Measurements from ENCODE around the gene KLHL11. TPM values are rescaled to one million over a fixed set of nuclear protein-coding genes. Genes with fewer than 3 reads are reported as not detected.

KLHL11 gene
- polyA plus RNA-seq, 3 donors: 3.0 to 4.1 (median 3.4) TPM

DNA sequence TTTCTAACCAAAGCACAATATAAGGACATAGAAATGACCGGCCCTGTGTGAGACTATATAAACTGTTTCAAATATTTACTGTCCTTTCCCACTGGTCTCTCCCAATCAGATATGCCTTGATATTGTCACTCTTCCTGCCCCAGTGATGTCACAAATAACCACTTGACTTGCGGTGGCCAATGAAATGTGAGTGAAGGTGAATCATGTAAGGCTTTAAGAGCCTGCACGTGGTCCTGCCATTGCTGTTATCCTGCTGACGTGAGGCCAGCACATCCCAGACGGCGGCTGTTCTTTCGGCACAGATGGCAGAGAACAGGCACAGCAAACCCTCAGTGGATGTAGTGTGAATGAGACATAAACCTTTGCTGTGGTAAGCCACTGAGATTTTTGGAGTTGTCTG lies 5.4 kb upstream of the KLHL11 start:
- Histone ChIP-seq H3K4me2 (replicated peaks; ENCODE audit: extremely low read depth, low read length, poor library complexity, severe bottlenecking) (no peak overlapping the region), H2AFZ (ENCODE audit: insufficient read depth, low read depth, low read length, poor library complexity, severe bottlenecking) (no peak overlapping the region), H3K36me3 (replicated peaks in 1 of 2; ENCODE audit: control insufficient read depth in 1 of 2, insufficient read depth in 2 of 2, low read length in 2 of 2) (peaks cover 69 to 84% of the 10 kb centered on the region in 2 donors), H3K27me3 (ENCODE audit: control insufficient read depth in 2 of 2, insufficient read depth in 2 of 2, low read length in 2 of 2) (no peaks in the 10 kb centered on the region), H3K4me3 (replicated peaks in 1 of 3; ENCODE audit: low read depth in 2 of 3, low read length in 3 of 3) (no peak overlapping the region), H3K4me1 (ENCODE audit: control insufficient read depth in 1 of 2, insufficient read depth in 2 of 2, low read length in 2 of 2) (peaks cover under 1 to 2% of the 10 kb centered on the region in 2 donors), H3K79me2 (ENCODE audit: insufficient read depth, low read length) (no peaks in the 10 kb centered on the region), H3K27ac (ENCODE audit: low read depth in 1 of 2, low read length in 2 of 2) (no peak overlapping the region), H4K20me1 (ENCODE audit: insufficient read depth, low read length) (no peaks in the 10 kb centered on the region), H3K9me3 (replicated peaks in 1 of 2; ENCODE audit: control insufficient read depth in 1 of 2, insufficient read depth in 1 of 2, low read length in 2 of 2) (no peaks in the 10 kb centered on the region), H3K9ac (ENCODE audit: insufficient read depth, low read length, poor library complexity, severe bottlenecking) (no peak overlapping the region)
- no peak for DNase-seq
- peaks cover under 1% of the 10 kb centered on the region for H3K4me1 Mint-ChIP-seq
- intact Hi-C loops (cut with micrococcal nuclease): no loop called here
- H3K4me3 Mint-ChIP-seq: no peak overlapping the region
- peak overlapping the region in 1 of 7 donors; percentile 43 for H3K27ac Mint-ChIP-seq
- 93% methylated on average over 5 of the region's 7 CpGs for WGBS (ENCODE audit: insufficient coverage)
- H3K27me3 Mint-ChIP-seq (ENCODE audit: low read depth in 3 of 3): no peaks in the 10 kb centered on the region
- no peak for TF ChIP-seq CTCF (IDR thresholded peaks at IDR 0.05)
- H3K36me3 Mint-ChIP-seq: peaks cover 72 to 83% of the 10 kb centered on the region in 2 donors
- peaks cover 0 to under 1% (median 0%) of the 10 kb centered on the region in 7 donors for H3K9me3 Mint-ChIP-seq

DNA sequence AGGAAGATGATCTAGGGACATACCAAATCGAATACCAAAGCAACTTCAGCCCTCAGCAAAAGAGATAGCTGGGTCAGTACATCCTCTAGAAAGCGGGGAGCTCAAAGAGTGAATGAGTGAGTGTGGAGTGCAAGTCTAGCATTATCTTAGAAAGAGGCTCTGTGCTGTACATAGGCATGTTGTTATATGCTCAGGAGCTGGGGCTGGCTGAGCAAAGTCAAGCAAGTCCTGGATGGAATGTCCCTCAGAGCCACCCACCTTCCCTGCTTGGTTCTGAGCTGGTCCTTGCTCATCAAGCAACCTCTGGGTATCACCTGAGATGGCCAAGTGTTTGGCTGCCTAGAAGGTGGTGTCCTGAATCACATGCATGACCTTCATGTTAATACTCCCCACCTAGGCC lies 4.9 kb upstream of the KLHL11 start:
- WGBS (ENCODE audit: insufficient coverage): 86% methylated on average over 1 of the region's 2 CpGs
- H3K27me3 ChIP-seq (ENCODE audit: control insufficient read depth in 2 of 2, insufficient read depth in 2 of 2, low read length in 2 of 2): no peaks in the 10 kb centered on the region
- no peaks in the 10 kb centered on the region for H3K9me3 ChIP-seq (replicated peaks in 1 of 2; ENCODE audit: control insufficient read depth in 1 of 2, insufficient read depth in 1 of 2, low read length in 2 of 2)
- no peak overlapping the region for H3K27ac ChIP-seq (ENCODE audit: low read depth in 1 of 2, low read length in 2 of 2)
- Mint-ChIP-seq H3K27ac (peak overlapping the region in 2 of 7 donors; percentile 13 to 30), H3K36me3 (peaks cover 72 to 80% of the 10 kb centered on the region in 2 donors), H3K27me3 (ENCODE audit: low read depth in 3 of 3) (no peaks in the 10 kb centered on the region), H3K4me1 (peaks cover 4% of the 10 kb centered on the region), H3K9me3 (no peaks in the 10 kb centered on the region), H3K4me3 (no peak overlapping the region)
- peaks cover 69 to 82% of the 10 kb centered on the region in 2 donors for H3K36me3 ChIP-seq (replicated peaks in 1 of 2; ENCODE audit: control insufficient read depth in 1 of 2, insufficient read depth in 2 of 2, low read length in 2 of 2)
- H3K4me1 ChIP-seq (ENCODE audit: control insufficient read depth in 1 of 2, insufficient read depth in 2 of 2, low read length in 2 of 2): peaks cover 3 to 5% of the 10 kb centered on the region in 2 donors
- no peak overlapping the region for H3K4me2 ChIP-seq (replicated peaks; ENCODE audit: extremely low read depth, low read length, poor library complexity, severe bottlenecking)
- H3K4me3 ChIP-seq (replicated peaks in 1 of 3; ENCODE audit: low read depth in 2 of 3, low read length in 3 of 3): no peak overlapping the region
- H4K20me1 ChIP-seq (ENCODE audit: insufficient read depth, low read length): no peaks in the 10 kb centered on the region
- no peak overlapping the region for H2AFZ ChIP-seq (ENCODE audit: insufficient read depth, low read depth, low read length, poor library complexity, severe bottlenecking)
- DNase-seq: no peak
- H3K79me2 ChIP-seq (ENCODE audit: insufficient read depth, low read length): peaks cover under 1% of the 10 kb centered on the region
- no peak overlapping the region for H3K9ac ChIP-seq (ENCODE audit: insufficient read depth, low read length, poor library complexity, severe bottlenecking)
- TF ChIP-seq CTCF (IDR thresholded peaks at IDR 0.05): no peak
- intact Hi-C loops (cut with micrococcal nuclease): no loop called here

Data from CD14-positive monocyte (primary cell).